Liver (tissue), 3 donors: Measurements from ENCODE around the gene FRAS1.

ENCODE experiments used
- RXRA ChIP-seq, 2 donors: IDR thresholded peaks; 2 replicates each; pipeline ENCODE4 v1.6.1; 2017 to 2018; ENCODE audit warnings: antibody characterized with exemption in 2 of 2, mild to moderate bottlenecking in 1 of 2
- TAF1 ChIP-seq: conservative IDR thresholded peaks from 2 replicates; pipeline ENCODE4 v1.6.1; 2016; ENCODE audit warnings: antibody characterized with exemption, mild to moderate bottlenecking
- TF ChIP-seq, protein P1 (sequence below): fragments of 150-350 bp; IDR thresholded peaks from 2 replicates; pipeline ENCODE4 v1.5.1; 2017; ENCODE audit warnings: improper control_type of control experiment, low read depth, low read length; ENCODE audit not compliant: missing input control
- TF ChIP-seq, protein P2 (sequence below): IDR thresholded peaks from 2 replicates; pipeline ENCODE4 v1.6.1; 2016; ENCODE audit warnings: antibody characterized with exemption
- donor health status: healthy.
- donor health status: healthy.

DNA sequence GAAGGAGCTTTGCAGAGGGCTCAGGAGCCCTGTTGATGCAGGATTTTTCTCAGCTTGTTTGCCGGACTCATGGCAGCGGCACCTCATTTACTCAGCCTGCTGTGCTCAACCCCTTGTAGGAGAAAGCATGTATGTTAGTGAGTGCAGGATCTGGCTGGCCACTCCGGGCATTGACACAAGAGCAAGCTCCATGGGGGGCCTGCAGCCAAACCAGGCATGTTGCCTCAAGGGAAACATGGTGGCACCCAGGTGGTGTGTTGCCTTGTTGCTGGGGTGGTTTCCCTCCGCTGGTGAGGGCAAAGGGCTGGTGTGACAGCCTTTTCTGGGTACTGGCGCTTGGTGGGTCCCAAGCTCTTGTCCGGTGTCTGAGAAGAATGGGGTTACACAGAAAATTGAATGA lies 305.2 kb downstream of the FRAS1 start:
- TF ChIP-seq, protein P1, sequence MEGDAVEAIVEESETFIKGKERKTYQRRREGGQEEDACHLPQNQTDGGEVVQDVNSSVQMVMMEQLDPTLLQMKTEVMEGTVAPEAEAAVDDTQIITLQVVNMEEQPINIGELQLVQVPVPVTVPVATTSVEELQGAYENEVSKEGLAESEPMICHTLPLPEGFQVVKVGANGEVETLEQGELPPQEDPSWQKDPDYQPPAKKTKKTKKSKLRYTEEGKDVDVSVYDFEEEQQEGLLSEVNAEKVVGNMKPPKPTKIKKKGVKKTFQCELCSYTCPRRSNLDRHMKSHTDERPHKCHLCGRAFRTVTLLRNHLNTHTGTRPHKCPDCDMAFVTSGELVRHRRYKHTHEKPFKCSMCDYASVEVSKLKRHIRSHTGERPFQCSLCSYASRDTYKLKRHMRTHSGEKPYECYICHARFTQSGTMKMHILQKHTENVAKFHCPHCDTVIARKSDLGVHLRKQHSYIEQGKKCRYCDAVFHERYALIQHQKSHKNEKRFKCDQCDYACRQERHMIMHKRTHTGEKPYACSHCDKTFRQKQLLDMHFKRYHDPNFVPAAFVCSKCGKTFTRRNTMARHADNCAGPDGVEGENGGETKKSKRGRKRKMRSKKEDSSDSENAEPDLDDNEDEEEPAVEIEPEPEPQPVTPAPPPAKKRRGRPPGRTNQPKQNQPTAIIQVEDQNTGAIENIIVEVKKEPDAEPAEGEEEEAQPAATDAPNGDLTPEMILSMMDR: no peak
- TF ChIP-seq, protein P2, sequence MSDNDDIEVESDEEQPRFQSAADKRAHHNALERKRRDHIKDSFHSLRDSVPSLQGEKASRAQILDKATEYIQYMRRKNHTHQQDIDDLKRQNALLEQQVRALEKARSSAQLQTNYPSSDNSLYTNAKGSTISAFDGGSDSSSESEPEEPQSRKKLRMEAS: no peak
- TF ChIP-seq RXRA (IDR thresholded peaks at IDR 0.05): no peak
- no peak for TF ChIP-seq TAF1
